ACC112 (cell line): ENCODE results near the gene ATF6B.
A peak's percentile ranks its signal among the peaks of the same experiment; 100 is the strongest.

ENCODE experiments used
- H2AFZ ChIP-seq: fragments of 200-600 bp; sonication (generic); one replicate; pipeline ENCODE4 v1.6.0; 2017; ENCODE audit warnings: antibody characterized with exemption, low read length; ENCODE audit not compliant: unreplicated experiment
- H3K27ac ChIP-seq: fragments of 200-600 bp; sonication (generic); 2 replicates; pipeline ENCODE4 v1.5.1; 2014; ENCODE audit warnings: low read depth, mild to moderate bottlenecking, antibody characterized with exemption, low read length, moderate library complexity
- H3K27me3 ChIP-seq: fragments of 200-600 bp; sonication (generic); 2 replicates; pipeline ENCODE4 v1.6.1; 2014; ENCODE audit warnings: mild to moderate bottlenecking, antibody characterized with exemption, low read length, moderate library complexity, mixed read lengths; ENCODE audit not compliant: insufficient read depth
- H3K36me3 ChIP-seq: fragments of 200-600 bp; sonication (generic); 2 replicates; pipeline ENCODE4 v1.6.1; 2016; ENCODE audit warnings: mild to moderate bottlenecking, antibody characterized with exemption, low read length, moderate library complexity, mixed read lengths; ENCODE audit not compliant: insufficient read depth
- H3K4me1 ChIP-seq: fragments of 200-600 bp; sonication (generic); one replicate; pipeline ENCODE4 v1.6.1; 2016; ENCODE audit warnings: low read length, mixed read lengths; ENCODE audit not compliant: insufficient read depth, unreplicated experiment, control insufficient read depth
- H3K4me3 ChIP-seq: fragments of 200-600 bp; sonication (generic); 2 replicates; pipeline ENCODE4 v1.5.1; 2014; ENCODE audit warnings: mild to moderate bottlenecking, low read depth, low read length
- H3K79me2 ChIP-seq: fragments of 200-600 bp; sonication (generic); one replicate; pipeline ENCODE4 v1.6.0; 2016; ENCODE audit warnings: low read length; ENCODE audit not compliant: control insufficient read depth, unreplicated experiment, insufficient read depth

The ATF6B gene

DNA sequence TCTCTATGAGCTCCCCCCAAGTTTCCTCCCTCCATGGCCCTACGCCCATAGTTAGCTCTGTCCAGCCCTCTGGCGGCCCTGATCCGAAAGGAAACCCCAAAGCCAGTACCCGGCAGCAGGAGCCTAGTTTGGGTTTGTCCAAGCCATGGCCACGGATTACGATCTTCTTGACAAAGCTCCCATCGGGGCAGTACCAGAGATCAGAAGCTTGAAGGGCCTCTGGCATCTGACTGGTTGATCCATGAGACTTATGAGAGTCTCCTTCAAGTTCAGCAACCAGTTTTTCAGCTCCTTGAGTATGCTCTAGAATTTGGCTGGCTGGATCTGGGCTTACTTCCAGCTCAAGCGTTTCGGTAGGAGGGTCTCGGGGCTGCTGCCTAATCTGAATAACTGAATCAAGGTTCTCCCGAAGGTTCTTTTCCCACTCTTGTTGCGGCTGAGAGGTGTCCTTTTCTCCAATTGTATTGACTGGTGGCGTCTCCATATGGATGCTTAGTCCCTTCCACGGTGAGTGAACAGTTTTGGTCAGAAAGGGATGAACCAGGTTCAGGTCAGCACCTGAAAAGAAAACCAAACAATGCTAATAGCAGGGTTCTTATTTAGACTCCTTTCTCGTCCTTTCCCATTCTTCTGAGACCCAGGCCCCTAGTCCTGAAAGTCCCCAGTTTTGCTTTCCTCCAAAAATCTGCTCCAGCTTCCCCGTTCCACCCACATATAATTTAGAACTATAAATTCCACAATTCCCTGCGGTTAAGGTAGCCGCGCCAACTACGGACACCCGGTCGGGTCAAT is 1.4 kb upstream of the ATF6B start:
- peaks cover 24% of the 10 kb centered on the region for H3K79me2 ChIP-seq
- peaks cover 23% of the 10 kb centered on the region for H3K4me1 ChIP-seq
- no peaks in the 10 kb centered on the region for H3K27me3 ChIP-seq
- H3K27ac ChIP-seq = peak overlapping the region; percentile 27; the same call in 1 of the 2 replicates
- no peaks in the 10 kb centered on the region for H3K36me3 ChIP-seq
- peak overlapping the region; percentile 84 for H3K4me3 ChIP-seq
- H2AFZ ChIP-seq = peak overlapping the region; percentile 74

- Histone ChIP-seq H3K27me3 (no peaks in the 10 kb centered on the region), H2AFZ (no peak overlapping the region), H3K27ac (peak overlapping the region; percentile 28), H3K36me3 (no peaks in the 10 kb centered on the region), H3K79me2 (peaks cover 24% of the 10 kb centered on the region), H3K4me3 (peak overlapping the region; percentile 84), H3K4me1 (peaks cover 21% of the 10 kb centered on the region)
Observed at GRCh38 chr6:32128751-32129296, 778 bp upstream of the ATF6B start.

GRCh38 chr6:32127409-32127716 is 683 bp downstream of the ATF6B start:
- no peaks in the 10 kb centered on the region for H3K27me3 ChIP-seq
- H3K36me3 ChIP-seq = no peaks in the 10 kb centered on the region
- H3K79me2 ChIP-seq = peaks cover 24% of the 10 kb centered on the region
- H2AFZ ChIP-seq = peak overlapping the region; percentile 49
- peak overlapping the region; percentile 69; the same call in 1 of the 2 replicates for H3K27ac ChIP-seq
- H3K4me3 ChIP-seq = peak overlapping the region; percentile 84
- H3K4me1 ChIP-seq = peaks cover 20% of the 10 kb centered on the region

DNA sequence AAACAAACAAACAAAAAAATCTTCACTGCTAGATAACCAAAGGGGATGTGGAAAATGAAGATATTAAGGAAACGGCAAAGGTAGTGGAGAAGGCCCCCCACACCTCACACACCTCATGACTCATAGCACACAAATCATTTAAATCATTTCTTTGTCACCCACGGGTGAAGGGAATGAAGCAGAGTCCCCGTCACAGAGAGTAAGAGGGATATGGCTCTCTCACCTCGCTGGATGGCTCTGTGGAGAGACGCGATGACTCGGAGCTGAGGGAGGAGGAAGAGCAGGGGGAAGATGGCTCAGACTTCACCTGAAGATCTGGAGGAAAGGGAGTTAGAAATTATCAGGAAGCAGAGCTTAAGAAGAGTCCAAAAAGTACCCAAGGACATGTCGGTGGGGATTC is 1.2 kb downstream of the ATF6B start:
- H3K4me1 ChIP-seq = peaks cover 20% of the 10 kb centered on the region
- no peak overlapping the region for H2AFZ ChIP-seq
- no peaks in the 10 kb centered on the region for H3K27me3 ChIP-seq
- peak overlapping the region; percentile 69; the same call in 1 of the 2 replicates for H3K27ac ChIP-seq
- peak overlapping the region; percentile 84 for H3K4me3 ChIP-seq
- H3K36me3 ChIP-seq = 0 out of 2 replicates have a peak, but pooled peaks cover 4% of the 10 kb centered on the region
- H3K79me2 ChIP-seq = peaks cover 24% of the 10 kb centered on the region

DNA sequence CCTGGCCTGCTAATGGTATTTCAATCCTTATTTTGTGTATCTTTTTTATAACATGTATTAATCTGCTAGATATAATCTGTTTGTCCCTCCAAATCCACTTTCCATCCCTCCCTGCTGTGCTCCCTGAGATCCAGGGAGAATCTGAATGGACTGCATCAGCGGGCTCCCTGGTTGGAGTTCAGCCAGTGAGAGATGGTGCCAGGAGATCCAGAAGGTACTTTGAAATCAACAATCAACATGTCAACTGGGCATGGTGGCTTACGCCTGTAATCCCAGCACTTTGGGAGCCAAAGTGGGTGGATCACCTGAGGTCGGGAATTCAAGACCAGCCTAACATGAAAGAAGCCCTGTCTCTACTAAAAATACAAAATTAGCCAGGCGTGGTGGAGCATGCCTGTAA is 4.4 kb downstream of the ATF6B start:
- Histone ChIP-seq H2AFZ (no peak overlapping the region), H3K79me2 (peaks cover 14% of the 10 kb centered on the region), H3K27me3 (no peaks in the 10 kb centered on the region), H3K27ac (no peak overlapping the region), H3K36me3 (0 out of 2 replicates have a peak, but pooled peaks cover 4% of the 10 kb centered on the region), H3K4me1 (peaks cover 13% of the 10 kb centered on the region), H3K4me3 (no peak overlapping the region)

DNA sequence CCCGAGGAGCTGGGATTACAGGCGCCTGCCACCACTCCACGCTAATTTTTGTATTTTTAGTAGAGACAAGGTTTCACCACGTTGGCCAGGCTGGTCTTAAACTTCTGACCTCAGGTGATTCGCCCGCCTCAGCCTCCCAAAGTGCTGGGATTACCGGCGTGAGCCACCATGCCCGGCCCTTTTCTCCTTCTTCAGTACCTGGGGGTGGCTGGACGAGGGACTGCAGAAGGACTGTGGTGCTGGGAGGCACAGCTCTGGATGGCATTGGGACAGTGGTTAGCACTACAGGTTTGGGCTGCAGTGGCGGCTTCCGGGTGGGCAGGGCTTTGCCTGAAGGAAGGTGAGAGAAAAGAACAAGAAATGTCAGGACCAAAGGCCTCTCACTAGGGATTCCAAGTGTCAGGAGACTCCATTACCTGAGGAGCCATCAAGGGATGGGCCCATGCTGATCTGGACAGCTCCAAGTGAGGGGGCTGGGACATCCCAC is 7.4 kb downstream of the ATF6B start:
- H3K36me3 ChIP-seq = peaks cover 11% of the 10 kb centered on the region; the same call in 1 of the 2 replicates
- H3K4me1 ChIP-seq = peaks cover 9% of the 10 kb centered on the region
- H3K27me3 ChIP-seq = no peaks in the 10 kb centered on the region
- H3K27ac ChIP-seq = no peak overlapping the region
- H2AFZ ChIP-seq = no peak overlapping the region
- no peaks in the 10 kb centered on the region for H3K79me2 ChIP-seq
- no peak overlapping the region for H3K4me3 ChIP-seq

DNA sequence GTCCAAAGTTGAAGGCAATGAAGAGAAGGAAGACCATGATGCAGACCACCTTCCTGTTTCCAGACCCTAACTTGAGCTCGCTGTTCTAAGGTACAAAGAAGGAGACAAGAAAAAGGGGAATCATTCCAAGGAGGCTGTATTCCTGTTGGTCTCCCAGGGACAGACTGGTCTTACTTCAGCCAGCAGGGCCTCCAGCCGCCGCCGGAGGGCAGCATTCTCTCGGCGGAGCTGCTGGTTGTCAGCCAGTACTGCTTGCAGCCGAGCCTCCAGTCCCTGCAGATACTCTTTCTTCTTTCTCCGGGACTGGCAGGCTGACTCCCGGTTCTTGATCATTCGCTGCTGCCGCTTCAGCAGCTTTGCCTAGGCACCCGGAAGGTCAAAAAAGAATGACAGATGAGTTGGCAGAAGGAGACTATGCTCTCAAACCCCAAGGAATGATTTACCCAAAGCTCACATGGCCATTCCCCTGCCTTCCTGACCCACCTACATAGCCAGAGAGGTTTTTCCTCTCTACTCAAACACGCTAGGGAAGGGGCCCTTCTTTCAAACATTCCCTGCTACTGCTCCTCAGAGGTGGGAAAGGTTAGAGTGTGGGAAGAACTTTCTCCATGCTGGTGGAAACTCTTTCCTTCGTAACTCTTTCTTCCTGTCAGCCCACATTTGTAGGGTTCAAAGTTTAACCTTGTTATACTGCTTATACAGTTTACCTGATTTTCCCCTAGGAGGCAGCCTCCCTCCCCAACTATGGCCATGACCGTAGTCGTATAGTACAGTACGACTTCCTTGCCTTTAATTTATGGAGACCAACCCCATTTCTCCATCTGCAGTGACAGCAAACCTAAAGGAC is 9.0 kb downstream of the ATF6B start:
- Histone ChIP-seq H3K4me3 (no peak overlapping the region), H3K27me3 (no peaks in the 10 kb centered on the region), H3K4me1 (peaks cover 22% of the 10 kb centered on the region), H3K27ac (peak overlapping the region; percentile 1; the same call in 1 of the 2 replicates), H2AFZ (no peak overlapping the region), H3K36me3 (peaks cover 11% of the 10 kb centered on the region; the same call in 1 of the 2 replicates), H3K79me2 (no peaks in the 10 kb centered on the region)

DNA sequence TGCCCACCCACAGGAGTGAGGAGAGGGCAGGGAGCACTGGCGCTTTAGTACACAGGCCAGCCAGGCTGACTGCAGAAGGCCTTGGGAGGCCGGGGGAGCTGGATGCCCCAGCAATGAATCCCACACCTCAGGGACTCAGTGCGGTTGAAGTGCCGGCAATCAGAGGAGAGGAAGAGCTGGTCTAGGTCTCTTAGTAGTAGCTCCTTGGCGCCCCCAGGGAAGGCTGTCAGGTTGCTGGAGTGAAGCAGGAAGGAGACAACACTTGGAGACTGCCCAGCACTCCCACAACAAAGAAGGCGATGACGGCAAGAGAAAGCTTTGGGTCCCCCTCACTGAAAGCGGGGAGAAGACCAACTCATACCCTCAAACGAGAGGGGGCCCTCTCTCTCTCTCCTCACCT is 10.6 kb downstream of the ATF6B start:
- no peaks in the 10 kb centered on the region for H3K79me2 ChIP-seq
- H3K4me3 ChIP-seq = no peak overlapping the region
- peaks cover 34% of the 10 kb centered on the region for H3K4me1 ChIP-seq
- H3K27ac ChIP-seq = no peak overlapping the region; the same call in 1 of the 2 replicates
- no peaks in the 10 kb centered on the region for H3K27me3 ChIP-seq
- H3K36me3 ChIP-seq = peaks cover 11% of the 10 kb centered on the region; the same call in 1 of the 2 replicates
- no peak overlapping the region for H2AFZ ChIP-seq

- Histone ChIP-seq H3K36me3 (peaks cover 7% of the 10 kb centered on the region; the same call in 1 of the 2 replicates), H2AFZ (no peak overlapping the region)
Observed at GRCh38 chr6:32116674-32117073, 11.4 kb downstream of the ATF6B start.

GRCh38 chr6:32115623-32116022 is 12.4 kb downstream of the ATF6B start:
- peaks cover 38% of the 10 kb centered on the region for H3K4me1 ChIP-seq
- H3K79me2 ChIP-seq = no peaks in the 10 kb centered on the region
- no peak overlapping the region for H2AFZ ChIP-seq
- peaks cover 7% of the 10 kb centered on the region; the same call in 1 of the 2 replicates for H3K36me3 ChIP-seq
- H3K27ac ChIP-seq = peak overlapping the region; percentile 95
- no peaks in the 10 kb centered on the region for H3K27me3 ChIP-seq
- no peak overlapping the region for H3K4me3 ChIP-seq

More at GRCh38 chr6:32116674-32117073, 11.4 kb downstream of the ATF6B start:
- no peaks in the 10 kb centered on the region for H3K27me3 ChIP-seq
- peak overlapping the region; percentile 95; the same call in 1 of the 2 replicates for H3K27ac ChIP-seq
- no peak overlapping the region for H3K4me3 ChIP-seq
- no peaks in the 10 kb centered on the region for H3K79me2 ChIP-seq
- peaks cover 38% of the 10 kb centered on the region for H3K4me1 ChIP-seq
